ENCODE data around the gene REPIN1. TPM values are rescaled to one million over a fixed set of nuclear protein-coding genes. Genes with fewer than 3 reads are reported as not detected.
A peak's percentile ranks its signal among the peaks of the same experiment; 100 is the strongest.

The REPIN1 gene
- total and polyA plus RNA-seq, 9 of the 15 experiments (the other 6 are each of a cell fraction or from before 2014, with no cell fraction given) = 8.1 to 283 (median 94.3) TPM

DNA sequence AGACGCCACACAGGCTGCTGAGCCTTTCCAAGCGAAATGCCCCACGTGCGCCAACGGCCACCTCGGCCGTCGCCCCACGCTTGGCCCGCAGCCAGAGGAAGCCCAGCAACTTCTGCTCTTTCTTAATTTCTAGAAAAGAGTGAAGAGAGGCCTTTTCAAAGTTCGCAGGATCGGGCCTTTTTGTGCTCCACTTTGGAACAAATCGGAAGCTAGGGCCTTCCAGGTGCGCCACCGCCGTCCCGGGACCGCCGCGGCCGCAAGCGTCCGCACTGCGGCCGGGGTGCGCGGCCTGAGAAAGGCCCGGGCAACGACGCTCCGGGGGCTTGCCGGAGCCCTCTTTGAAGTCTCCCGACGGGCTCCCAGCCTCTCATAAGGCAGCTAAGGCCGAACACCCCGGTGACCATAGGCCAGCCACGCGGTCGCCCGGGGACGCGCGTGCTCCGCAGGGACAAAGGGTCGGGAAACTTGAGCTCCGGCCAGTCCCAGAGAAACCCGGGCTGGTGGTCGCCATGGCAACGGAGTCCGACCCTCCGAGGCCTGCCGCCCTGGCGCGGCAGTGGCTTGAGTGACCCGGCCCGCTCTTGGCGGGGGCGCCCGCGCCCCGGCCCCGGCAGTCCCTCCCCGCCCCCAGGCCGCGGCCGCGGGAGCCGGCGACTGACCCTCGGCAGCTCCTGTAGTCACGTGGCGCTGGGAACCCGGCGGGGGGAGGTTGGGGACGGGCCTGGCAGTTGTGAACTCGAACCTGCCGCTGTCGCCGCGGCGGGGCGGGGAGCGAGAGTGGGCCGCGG lies at the start of gene REPIN1 (continued):
- 0 out of 2 replicates have a peak, but pooled peaks have one; percentile 56 for TF ChIP-seq ELF4 (CRISPR knock-in tag; IDR thresholded peaks at IDR 0.05)
- no peak for TF ChIP-seq ZNF217 (CRISPR knock-in tag; IDR thresholded peaks at IDR 0.05)
- TF ChIP-seq SMARCA5 (IDR thresholded peaks at IDR 0.05) = no peak
- peak; percentile 89 for TF ChIP-seq CREB3L1 (IDR thresholded peaks at IDR 0.05; ENCODE audit: borderline replicate concordance, low read depth)
- TF ChIP-seq, protein P1, sequence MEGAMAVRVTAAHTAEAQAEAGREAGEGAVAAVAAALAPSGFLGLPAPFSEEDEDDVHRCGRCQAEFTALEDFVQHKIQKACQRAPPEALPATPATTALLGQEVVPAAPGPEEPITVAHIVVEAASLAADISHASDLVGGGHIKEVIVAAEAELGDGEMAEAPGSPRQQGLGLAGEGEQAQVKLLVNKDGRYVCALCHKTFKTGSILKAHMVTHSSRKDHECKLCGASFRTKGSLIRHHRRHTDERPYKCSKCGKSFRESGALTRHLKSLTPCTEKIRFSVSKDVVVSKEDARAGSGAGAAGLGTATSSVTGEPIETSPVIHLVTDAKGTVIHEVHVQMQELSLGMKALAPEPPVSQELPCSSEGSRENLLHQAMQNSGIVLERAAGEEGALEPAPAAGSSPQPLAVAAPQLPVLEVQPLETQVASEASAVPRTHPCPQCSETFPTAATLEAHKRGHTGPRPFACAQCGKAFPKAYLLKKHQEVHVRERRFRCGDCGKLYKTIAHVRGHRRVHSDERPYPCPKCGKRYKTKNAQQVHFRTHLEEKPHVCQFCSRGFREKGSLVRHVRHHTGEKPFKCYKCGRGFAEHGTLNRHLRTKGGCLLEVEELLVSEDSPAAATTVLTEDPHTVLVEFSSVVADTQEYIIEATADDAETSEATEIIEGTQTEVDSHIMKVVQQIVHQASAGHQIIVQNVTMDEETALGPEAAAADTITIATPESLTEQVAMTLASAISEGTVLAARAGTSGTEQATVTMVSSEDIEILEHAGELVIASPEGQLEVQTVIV (CRISPR knock-in tag; IDR thresholded peaks at IDR 0.05; ENCODE audit: borderline replicate concordance) = no peak
- TF ChIP-seq ARID3B (CRISPR knock-in tag; IDR thresholded peaks at IDR 0.05; ENCODE audit: borderline replicate concordance) = no peak
- TF ChIP-seq SNIP1 (IDR thresholded peaks at IDR 0.05; ENCODE audit: low read depth) = no peak
- no peak; a peak in 1 of 4 replicates for TF ChIP-seq SIX5 (IDR thresholded peaks at IDR 0.05; ENCODE audit: borderline replicate concordance in 1 of 2, insufficient read depth in 1 of 2, low read depth in 1 of 2, low read length in 2 of 2)
- no peak for TF ChIP-seq TAF9B (IDR thresholded peaks at IDR 0.05; ENCODE audit: partially characterized antibody)
- TF ChIP-seq POLR3A (IDR thresholded peaks at IDR 0.05; ENCODE audit: borderline replicate concordance, extremely low read depth, insufficient read depth, insufficient read length) = no peak
- no peak for TF ChIP-seq EWSR1 (IDR thresholded peaks at IDR 0.05; ENCODE audit: borderline replicate concordance, low read depth, partially characterized antibody)
- TF ChIP-seq ZNF384 (IDR thresholded peaks at IDR 0.05; ENCODE audit: low read depth, low read length) = no peak; the same call in 1 of the 2 replicates
- TF ChIP-seq ADNP (tag; IDR thresholded peaks at IDR 0.05) = no peak
- no peak for TF ChIP-seq TRIM24 (IDR thresholded peaks at IDR 0.05)
- TF ChIP-seq ZNF274 (IDR thresholded peaks at IDR 0.05; ENCODE audit: borderline replicate concordance, low read depth, low read length) = no peak
- TF ChIP-seq FOXJ2 (tag; IDR thresholded peaks at IDR 0.05) = no peak
- TF ChIP-seq HOXB6 (CRISPR knock-in tag; IDR thresholded peaks at IDR 0.05; ENCODE audit: borderline replicate concordance) = no peak
- TF ChIP-seq ID3 (CRISPR knock-in tag; IDR thresholded peaks at IDR 0.05) = no peak
- TF ChIP-seq ID3 (tag; IDR thresholded peaks at IDR 0.05) = peak; percentile 79; the same call in 1 of the 2 replicates
- TF ChIP-seq RB1 (IDR thresholded peaks at IDR 0.05; ENCODE audit: low read depth) = peak; percentile 84
- no peak for TF ChIP-seq ZNF717 (CRISPR knock-in tag; IDR thresholded peaks at IDR 0.05)
- TF ChIP-seq ZBTB8A (IDR thresholded peaks at IDR 0.05; ENCODE audit: partially characterized antibody) = no peak
- TF ChIP-seq SAFB2 (IDR thresholded peaks at IDR 0.05; ENCODE audit: borderline replicate concordance, low read depth, low read length, severe bottlenecking) = no peak

All from K562 (cell line).